Nephron (organoid): ENCODE results near the gene PBOV1.

Experiments used
- H3K27ac Mint-ChIP-seq, 3 experiments: 2 replicates each; pipeline ENCODE4 v1.8.0; 2020; ENCODE audit warnings: mixed read lengths in 3 of 3, mild to moderate bottlenecking in 2 of 3, moderate library complexity in 1 of 3
- H3K27me3 Mint-ChIP-seq: 2 replicates; pipeline ENCODE4 v1.8.0; 2021; ENCODE audit warnings: low read depth, mild to moderate bottlenecking, moderate library complexity, mixed read lengths
- H3K36me3 Mint-ChIP-seq: 2 replicates; pipeline ENCODE4 v1.8.0; 2020; ENCODE audit warnings: low read depth, mixed read lengths
- H3K4me1 Mint-ChIP-seq: 2 replicates; pipeline ENCODE4 v1.8.0; 2020; ENCODE audit warnings: mixed read lengths
- H3K4me3 Mint-ChIP-seq, 3 experiments: 2 replicates each; pipeline ENCODE4 v1.8.0; 2020; ENCODE audit warnings: mild to moderate bottlenecking in 3 of 3, mixed read lengths in 3 of 3, moderate library complexity in 2 of 3
- H3K9me3 Mint-ChIP-seq: 2 replicates; pipeline ENCODE4 v1.8.0; 2020; ENCODE audit warnings: mixed read lengths
- CTCF ChIP-seq, 3 experiments: fragments of 200-600 bp; sonication (generic); IDR thresholded peaks; one replicate each; pipeline ENCODE4 v1.5.0; 2021; ENCODE audit warnings: antibody characterized with exemption in 3 of 3; ENCODE audit not compliant: unreplicated experiment in 3 of 3

PBOV1 gene

GRCh38 chr6:138258197-138258596 is 39.9 kb upstream of the PBOV1 start:
- no peak overlapping the region for H3K4me3 Mint-ChIP-seq
- no peaks in the 10 kb centered on the region for H3K9me3 Mint-ChIP-seq
- no peaks in the 10 kb centered on the region for H3K36me3 Mint-ChIP-seq
- no peak for TF ChIP-seq CTCF (IDR thresholded peaks at IDR 0.05; ENCODE audit: unreplicated experiment in 3 of 3)
- no peaks in the 10 kb centered on the region for H3K27me3 Mint-ChIP-seq
- H3K27ac Mint-ChIP-seq, result no peak overlapping the region
- no peaks in the 10 kb centered on the region for H3K4me1 Mint-ChIP-seq

- no peaks in the 10 kb centered on the region for H3K36me3 Mint-ChIP-seq
- H3K27ac Mint-ChIP-seq, result no peak overlapping the region
- H3K27me3 Mint-ChIP-seq, result no peaks in the 10 kb centered on the region
- no peak overlapping the region for H3K4me3 Mint-ChIP-seq
- no peaks in the 10 kb centered on the region for H3K4me1 Mint-ChIP-seq
- TF ChIP-seq CTCF (IDR thresholded peaks at IDR 0.05; ENCODE audit: unreplicated experiment in 3 of 3), result no peak
- no peaks in the 10 kb centered on the region for H3K9me3 Mint-ChIP-seq
Measured at GRCh38 chr6:138257638-138258040, 39.3 kb upstream of the PBOV1 start.

- Mint-ChIP-seq H3K9me3 (no peaks in the 10 kb centered on the region), H3K27ac (no peak overlapping the region), H3K4me1 (no peaks in the 10 kb centered on the region), H3K27me3 (no peaks in the 10 kb centered on the region), H3K4me3 (no peak overlapping the region), H3K36me3 (no peaks in the 10 kb centered on the region)
- TF ChIP-seq CTCF (IDR thresholded peaks at IDR 0.05; ENCODE audit: unreplicated experiment in 3 of 3), result no peak
Measured at GRCh38 chr6:138255443-138255842, 37.2 kb upstream of the PBOV1 start.

GRCh38 chr6:138253731-138254130 is 35.4 kb upstream of the PBOV1 start:
- no peaks in the 10 kb centered on the region for H3K9me3 Mint-ChIP-seq
- H3K4me3 Mint-ChIP-seq, result no peak overlapping the region
- no peak for TF ChIP-seq CTCF (IDR thresholded peaks at IDR 0.05; ENCODE audit: unreplicated experiment in 3 of 3)
- H3K27ac Mint-ChIP-seq, result no peak overlapping the region
- H3K27me3 Mint-ChIP-seq, result no peaks in the 10 kb centered on the region
- no peaks in the 10 kb centered on the region for H3K36me3 Mint-ChIP-seq
- no peaks in the 10 kb centered on the region for H3K4me1 Mint-ChIP-seq

GRCh38 chr6:138250513-138251247 is 32.4 kb upstream of the PBOV1 start:
- TF ChIP-seq CTCF (IDR thresholded peaks at IDR 0.05; ENCODE audit: unreplicated experiment in 3 of 3), result no peak
- Mint-ChIP-seq H3K27me3 (no peaks in the 10 kb centered on the region), H3K9me3 (no peaks in the 10 kb centered on the region), H3K36me3 (no peaks in the 10 kb centered on the region), H3K4me1 (no peaks in the 10 kb centered on the region), H3K4me3 (no peak overlapping the region), H3K27ac (no peak overlapping the region)

GRCh38 chr6:138250053-138250452 is 31.8 kb upstream of the PBOV1 start:
- Mint-ChIP-seq H3K4me1 (no peaks in the 10 kb centered on the region), H3K9me3 (no peaks in the 10 kb centered on the region), H3K27ac (no peak overlapping the region), H3K36me3 (no peaks in the 10 kb centered on the region), H3K27me3 (no peaks in the 10 kb centered on the region), H3K4me3 (no peak overlapping the region)
- no peak for TF ChIP-seq CTCF (IDR thresholded peaks at IDR 0.05; ENCODE audit: unreplicated experiment in 3 of 3)
